ENCODE data around the gene ITPR1.

The ITPR1 gene

DNA sequence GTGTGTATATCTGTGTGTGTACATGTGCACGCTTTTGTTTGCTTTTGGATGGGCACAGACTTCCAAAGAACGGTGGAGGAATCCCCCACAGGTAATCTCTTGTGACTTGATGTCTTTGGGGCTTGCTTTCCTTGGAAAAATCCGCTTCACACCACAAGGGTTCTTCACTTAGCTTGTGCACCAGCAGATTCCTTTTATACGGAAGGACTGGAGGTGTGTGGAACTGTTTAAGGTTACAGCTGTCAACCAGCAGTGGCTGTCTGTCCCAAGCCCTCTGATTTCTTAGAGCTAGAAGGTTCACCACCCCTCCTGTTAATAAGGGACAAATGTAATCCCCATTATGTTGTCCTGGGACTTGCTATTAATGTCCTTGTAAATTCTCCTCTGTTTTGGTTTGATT lies 193.5 kb downstream of the ITPR1 start:
- no peak for DNase-seq (ENCODE audit: low read depth)

DNA sequence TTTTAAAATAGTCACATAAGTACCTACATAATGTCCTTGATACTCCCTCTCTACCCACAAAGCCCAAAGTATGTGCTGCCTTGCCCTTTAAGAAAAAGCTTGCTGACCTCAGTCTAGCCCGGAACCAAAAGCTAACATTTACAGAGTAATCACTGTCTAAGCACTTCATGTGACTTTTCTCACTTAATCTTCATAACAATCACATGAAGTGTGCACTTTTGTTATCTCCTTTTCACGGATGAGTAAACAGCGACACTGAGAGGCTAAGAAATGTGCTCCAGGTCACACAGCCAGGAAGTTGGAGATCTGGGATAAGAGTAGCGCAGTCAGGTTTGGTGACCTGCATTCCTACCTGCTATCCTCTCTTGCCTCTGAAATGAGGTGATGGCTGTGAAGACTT lies 194.0 kb downstream of the ITPR1 start:
- no peak for DNase-seq (ENCODE audit: low read depth)

DNA sequence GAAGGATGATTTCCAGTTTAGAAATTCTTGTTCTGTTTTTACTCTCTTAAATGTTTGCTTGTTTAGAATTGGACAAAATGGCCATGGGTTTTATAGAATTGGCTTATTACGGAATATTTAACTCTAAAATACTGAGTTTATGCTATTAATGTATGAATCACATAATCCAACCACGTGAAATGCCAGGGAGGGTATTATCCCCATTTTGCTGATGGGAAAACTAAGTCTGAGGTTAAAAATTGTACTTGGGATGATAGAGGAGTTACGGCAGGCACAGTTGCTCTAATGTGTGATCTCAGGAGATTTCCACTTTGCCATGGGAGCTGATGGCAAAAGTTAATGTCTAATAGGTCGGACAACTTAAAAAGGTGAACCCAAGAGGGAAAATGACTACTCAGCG lies 194.4 kb downstream of the ITPR1 start:
- no peak for DNase-seq (ENCODE audit: low read depth)

DNA sequence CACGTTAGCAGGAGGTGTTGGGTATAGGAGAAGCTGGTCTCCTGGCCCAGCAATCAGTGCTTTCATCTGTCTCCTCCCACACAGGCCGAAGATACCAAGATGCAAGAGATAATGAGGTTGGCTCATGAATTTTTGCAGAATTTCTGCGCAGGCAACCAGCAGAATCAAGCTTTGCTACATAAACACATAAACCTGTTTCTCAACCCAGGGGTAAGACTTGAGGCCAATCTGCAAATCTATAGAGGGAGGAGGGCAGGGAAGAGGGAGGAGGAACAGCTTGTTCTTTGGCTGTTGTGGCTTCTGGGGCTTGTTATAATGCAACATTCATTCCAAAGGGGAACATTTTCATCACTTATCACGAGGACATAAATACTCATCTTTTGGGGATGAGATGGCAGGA lies 195.3 kb downstream of the ITPR1 start:
- no peak for DNase-seq (ENCODE audit: low read depth)

DNA sequence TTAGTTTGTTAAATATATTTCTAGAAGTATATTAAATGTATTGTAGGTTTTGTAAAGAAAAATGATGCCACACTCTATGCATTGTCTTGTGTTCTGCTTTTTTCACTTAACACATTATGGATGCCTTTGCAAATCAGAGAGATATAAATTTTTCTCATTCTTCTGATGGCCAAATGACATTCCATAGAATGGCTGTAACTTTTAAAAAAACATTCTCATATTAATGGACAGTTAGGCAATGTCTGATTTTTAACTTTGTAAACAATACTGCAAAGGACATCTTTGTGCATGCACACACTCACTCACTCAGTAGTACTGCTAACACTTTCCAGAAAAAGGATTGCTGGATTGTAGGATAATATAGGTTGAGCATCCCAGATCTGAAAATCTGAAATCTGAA lies 195.9 kb downstream of the ITPR1 start:
- no peak for DNase-seq (ENCODE audit: low read depth)

DNA sequence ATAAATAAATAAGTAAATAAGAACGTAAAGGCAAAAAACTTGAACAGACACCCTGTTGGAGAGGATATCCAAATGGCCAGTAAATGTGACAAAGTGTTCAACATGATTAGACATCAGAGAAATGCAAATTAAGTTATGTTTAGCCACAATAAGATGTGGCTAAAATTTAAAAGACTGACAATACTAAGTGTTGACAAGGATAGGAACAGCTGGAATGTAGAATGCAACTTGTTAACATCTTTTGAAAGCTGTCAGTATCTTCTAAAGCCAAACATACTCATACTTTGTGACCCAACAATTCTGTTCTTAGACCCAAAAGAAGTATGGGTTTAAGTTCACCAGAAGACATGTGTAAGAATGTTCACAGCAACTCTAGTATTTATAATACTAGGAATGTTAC lies 197.1 kb downstream of the ITPR1 start:
- no peak for DNase-seq (ENCODE audit: low read depth)

DNA sequence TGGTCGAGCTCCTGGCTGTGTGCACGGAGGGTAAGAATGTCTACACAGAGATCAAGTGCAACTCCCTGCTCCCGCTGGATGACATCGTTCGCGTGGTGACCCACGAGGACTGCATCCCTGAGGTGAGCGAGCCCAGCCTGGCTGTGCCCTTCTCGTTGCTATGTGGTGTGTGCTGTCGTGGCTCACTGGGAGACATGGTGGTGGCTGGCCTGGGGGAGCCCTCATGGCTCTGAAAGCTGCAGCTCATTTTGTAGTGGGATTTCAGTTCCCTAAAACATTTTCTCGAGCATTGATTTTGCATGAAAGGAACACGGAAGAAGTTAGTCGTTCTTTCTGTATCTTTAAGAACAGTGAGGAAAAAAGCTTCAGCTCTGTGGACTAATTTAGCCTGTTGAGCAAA lies 200.5 kb downstream of the ITPR1 start:
- no peak for DNase-seq (ENCODE audit: low read depth)

DNA sequence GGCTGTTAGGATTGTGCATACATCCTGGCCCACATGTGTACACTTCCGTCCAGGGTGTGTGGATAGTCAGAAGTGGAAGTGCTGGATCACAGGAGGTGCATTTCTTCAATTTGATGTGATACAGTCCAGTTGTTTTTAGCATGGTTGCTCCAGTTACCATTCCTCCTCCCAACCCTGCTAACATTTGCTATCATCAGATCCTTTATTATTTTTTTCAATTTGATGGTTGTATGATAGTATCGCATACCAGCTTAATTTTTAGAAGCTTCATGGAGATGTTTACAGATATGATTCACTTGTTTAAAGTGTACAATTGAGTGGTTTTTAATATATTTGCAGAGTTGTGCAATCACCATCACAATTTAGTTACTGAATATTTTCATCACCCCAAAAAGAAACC lies 202.7 kb downstream of the ITPR1 start:
- no peak for DNase-seq (ENCODE audit: low read depth)

DNA sequence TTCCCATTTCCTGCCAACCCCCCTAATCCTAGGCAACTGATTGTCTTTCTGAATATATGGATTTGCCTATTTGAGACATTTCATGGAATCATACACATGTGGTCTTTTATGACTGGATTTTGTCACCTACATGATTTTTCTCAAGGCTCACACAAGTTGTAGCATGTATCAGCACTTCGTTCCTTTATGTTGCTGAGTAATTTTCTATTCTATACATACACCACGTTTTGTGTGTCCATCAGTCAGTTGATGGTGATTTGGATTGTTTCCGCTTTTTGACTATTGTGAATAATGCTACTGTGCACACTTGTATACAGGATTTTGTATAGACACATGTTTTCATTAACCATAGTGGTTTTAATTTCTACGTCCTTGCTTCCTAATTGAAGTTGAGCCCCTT lies 203.1 kb downstream of the ITPR1 start:
- DNase-seq (ENCODE audit: low read depth) = no peak

DNA sequence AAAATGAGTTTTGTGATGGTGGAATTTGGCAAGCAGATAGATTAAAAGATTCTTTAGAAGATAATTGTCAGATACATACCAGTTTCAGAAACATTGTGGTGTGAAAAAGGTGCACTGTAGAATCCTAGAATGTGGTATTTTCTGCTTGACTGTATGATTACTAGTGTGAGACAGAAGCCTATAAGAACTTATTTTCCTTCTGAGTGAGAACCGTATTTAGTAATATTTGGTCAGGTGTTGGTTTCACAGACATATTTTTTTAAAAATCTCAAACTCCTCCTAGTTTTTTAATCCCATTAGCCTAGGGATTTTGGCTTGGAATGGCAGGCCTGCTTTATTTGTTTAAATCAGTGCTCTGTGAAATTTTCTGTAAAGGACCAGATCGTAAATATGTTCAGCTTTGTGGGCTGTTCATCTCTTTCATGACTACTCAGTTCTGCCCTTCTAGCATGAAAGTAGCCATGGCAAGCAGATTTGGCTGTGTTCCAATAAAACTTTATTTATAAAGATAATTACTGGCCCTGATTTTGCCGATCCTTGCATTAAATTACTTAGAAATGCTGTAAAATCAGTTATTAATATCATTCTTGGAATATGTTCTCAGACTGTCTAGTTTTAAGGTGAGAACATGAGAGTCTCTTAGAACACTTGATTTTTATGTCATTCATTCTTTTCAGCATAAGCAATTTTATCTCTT lies 205.1 kb downstream of the ITPR1 start:
- no peak for DNase-seq (ENCODE audit: low read depth)

DNA sequence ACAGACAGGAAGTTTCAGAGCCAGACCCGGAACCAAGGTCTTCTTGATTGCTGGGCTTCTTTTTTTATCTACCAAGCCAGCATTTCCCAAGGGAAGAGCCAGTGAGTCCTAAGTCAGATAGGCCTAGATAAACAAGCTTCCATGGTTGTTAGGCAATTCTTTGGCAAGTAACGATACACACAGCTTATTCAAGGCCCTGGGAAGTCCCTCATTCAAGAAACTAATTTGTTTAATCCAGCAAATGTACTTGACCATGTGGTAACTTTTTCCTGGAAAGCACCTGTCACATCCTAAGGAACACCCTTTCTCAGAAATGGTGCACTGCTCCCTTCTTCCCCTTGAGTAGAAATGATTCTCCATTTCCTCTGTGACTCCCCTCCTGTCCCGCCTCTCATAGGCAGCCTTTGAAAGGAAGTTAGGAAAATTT lies 209.9 kb downstream of the ITPR1 start:
- DNase-seq (ENCODE audit: low read depth) = no peak

DNA sequence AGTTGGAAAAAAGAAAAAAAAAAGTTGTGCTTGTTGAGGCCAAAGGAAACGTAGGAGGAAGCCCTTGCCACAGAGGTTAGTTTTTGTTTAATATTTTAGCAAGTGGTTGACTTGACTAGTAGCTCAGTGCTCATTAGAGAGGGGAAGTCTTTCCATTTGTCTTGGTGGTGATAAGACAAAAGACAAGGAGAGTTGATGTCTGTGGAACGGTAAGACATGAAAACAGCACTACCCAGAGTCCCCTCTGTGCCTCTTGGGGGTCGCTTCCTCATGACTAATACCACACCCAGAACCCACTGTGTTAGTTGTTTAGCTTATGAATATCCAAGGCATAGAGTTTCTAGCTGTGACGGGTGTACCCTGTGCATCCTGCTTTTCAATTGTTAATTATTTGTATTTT lies 211.4 kb downstream of the ITPR1 start:
- DNase-seq (ENCODE audit: low read depth) = no peak

DNA sequence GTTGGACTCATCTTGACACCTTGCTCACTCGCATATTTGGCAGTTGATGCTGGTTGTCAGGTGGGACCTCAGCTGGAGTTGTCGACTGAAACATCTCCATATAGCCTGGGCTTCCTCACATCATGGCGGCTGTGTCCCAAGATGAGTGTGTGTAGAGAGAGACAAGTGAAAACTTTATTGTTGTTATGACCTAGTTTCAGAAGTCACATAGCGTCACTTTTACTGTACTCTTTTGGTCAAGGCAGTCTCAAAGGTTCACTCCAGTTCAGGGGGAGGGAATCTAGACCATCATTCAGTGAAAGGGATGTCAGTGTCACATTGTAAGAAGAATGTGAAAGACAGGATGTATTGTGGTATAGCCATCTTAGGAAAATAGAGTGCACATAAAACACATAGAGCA lies 214.2 kb downstream of the ITPR1 start:
- no peak for DNase-seq (ENCODE audit: low read depth)

DNA sequence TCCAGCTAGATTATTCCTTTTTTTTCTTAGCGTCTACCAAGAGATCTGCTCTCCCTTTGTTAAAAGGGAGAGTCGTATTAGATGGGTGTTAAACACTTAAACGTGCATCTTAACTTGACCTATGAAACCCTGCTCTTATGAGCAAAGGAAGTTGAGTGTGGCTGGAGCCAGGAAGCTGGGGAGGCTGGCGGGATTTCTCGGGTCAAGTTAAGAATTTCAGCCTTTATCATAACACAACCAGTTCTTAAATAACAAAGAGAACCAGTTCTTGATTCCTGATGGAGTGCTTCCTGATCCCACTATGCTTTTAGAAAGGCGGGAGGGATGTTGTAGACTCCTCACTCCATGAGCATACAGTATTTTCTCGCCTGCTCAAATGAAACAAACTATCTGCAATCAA lies 215.1 kb downstream of the ITPR1 start:
- DNase-seq (ENCODE audit: low read depth) = no peak

DNA sequence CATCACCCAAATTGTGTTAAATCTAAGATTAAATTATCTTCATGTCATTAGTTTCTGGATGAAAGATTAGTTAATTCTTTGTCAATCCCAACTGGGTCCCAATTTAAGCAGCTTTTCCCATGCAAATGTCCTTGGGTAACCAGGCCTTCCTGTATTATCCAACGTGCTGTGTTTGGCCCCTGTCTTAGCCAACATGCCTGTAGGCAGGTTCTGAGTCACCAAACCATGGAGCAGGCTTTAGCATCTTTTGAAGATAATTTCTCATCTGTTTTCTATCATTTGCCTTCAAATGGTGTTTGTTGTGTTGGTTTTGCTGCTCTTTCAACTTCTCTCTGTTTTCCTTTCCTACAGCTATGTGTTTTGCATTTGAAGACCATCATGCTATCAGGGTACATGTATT lies 216.2 kb downstream of the ITPR1 start:
- DNase-seq (ENCODE audit: low read depth) = no peak

DNA sequence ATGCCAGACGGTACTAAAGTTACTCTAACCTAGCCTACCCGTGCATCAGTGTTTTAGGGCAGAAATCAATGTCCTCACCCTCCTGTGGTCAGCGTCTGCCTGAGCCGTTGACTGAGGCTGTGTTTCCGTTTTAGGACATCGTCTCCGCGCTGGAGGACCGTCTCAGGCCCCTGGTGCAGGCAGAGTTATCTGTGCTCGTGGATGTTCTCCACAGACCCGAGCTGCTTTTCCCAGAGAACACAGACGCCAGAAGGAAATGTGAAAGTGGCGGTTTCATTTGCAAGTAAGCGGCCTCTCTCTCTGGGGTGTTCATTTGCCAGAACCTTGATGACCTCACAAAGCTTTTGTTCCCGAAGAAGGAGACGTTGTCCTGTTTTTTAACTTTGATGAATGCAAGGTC lies 217.0 kb downstream of the ITPR1 start:
- DNase-seq (ENCODE audit: low read depth) = no peak

DNA sequence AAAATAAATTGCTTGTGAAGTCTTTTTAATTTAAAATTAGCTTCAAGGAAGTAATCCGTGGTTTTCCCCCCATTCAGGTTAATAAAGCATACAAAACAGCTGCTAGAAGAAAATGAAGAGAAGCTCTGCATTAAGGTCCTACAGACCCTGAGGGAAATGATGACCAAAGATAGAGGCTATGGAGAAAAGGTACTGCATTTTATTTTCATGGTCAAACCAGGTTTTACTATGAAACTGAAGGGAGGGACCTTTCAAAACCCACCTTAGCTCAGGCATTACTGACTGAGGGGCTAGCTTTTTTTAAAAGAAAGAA lies 218.5 kb downstream of the ITPR1 start:
- DNase-seq (ENCODE audit: low read depth) = no peak

DNA sequence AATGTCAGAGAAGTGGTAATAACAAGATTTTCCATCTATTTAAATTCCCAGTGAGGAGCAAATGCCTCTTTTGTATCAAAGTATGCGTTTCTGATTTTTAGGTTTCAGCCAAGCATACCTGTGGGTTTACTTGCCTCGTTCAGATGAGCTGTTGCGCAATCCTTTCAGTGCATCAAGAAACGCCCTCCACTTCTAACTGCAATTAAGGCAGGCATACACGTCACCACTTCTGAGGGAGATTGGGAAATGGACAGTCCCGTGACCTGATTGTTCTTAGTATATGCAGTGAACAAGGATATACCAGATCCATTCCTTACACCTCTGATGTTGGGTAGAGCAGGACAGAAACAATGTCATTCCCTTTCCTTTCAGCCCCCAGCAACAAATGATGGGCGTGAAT lies 219.0 kb downstream of the ITPR1 start:
- no peak for DNase-seq (ENCODE audit: low read depth)

DNA sequence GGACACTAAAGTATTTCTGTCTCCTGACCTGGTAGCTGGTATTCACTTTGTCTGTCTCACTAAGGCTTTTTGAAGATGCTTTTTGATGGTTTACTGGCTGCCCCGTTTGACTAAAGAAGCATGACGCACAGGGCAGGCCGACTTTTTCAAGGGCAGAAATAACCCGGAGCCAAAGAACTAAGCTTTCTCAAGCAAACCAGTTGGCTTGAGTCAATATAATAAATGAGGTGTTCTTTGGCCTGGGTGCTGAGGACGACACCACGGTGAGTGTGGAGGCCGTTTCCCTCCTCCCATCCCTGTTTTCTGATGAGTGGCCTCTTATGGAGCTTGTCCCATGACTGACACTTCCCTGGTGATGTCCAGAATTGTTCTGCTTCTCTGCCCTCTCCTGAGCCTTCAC lies 220.9 kb downstream of the ITPR1 start:
- no peak for DNase-seq (ENCODE audit: low read depth)

DNA sequence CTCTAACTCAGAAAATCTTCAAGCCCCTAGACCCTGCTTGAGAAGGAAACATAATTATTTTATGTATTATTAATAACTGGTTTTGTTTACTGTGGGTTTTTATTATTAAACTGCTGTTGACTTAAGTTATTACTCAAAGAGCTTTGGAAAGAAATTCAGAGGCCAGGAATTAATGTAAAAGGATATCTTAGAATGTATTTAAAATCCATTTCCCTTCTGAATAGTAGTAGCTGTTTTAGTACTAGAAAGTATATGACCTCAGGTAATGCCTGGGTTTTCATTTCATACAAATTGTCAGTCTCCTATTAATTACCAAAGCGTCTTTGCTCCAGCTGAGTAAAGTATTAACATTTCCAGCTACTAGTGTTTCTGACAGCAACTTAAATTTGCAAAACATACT lies 223.1 kb downstream of the ITPR1 start:
- DNase-seq (ENCODE audit: low read depth) = no peak

DNA sequence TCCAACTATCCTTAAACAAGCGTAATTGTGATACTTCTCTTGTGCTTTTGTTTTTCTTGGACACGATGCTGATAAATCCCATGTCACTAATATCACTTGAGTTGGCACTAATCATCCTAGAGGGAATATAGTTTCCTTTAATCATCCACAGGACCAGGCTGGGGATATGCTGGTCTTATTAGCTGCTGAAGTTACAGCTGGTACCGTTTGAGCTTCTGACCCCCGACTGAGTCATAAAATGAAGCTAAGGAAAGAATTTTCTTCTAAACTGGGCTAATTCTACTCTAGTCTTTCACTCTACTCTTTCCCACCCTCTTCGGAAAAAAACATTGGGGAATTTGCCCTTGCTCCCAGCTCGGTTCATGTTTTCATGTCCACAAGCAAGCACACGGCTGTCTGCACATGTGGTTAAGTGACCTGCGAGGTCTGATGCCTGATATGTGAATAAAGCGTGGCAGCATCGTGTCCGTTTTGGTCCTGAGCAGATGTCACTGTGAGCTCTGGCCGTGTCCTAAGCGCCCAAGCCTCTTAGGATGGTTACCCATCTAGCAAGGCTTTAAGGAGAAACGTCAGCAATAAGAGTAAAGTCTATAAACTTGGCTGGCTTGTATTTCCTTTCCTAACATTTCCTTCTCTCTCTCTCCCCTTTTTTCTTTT lies 223.7 kb downstream of the ITPR1 start:
- no peak for DNase-seq (ENCODE audit: low read depth)

DNA sequence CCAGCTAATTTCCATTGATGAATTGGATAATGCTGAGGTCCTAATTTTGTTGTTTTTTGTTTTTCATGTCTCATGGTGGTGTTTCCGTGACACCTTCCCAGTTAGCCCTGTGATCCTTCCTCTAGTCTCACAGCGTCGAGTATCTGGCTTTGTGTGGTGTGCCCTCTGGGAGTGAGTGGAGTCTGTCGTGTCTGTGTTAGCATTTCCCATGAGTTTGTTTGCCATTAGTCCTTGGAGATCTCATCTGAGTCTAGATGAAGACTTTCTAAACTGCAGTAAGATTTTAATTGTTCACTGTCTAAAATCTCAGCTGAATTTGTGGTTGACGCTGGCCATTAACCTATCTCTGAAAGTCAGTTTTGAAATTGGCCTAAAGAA lies 224.2 kb downstream of the ITPR1 start:
- no peak for DNase-seq (ENCODE audit: low read depth)

DNA sequence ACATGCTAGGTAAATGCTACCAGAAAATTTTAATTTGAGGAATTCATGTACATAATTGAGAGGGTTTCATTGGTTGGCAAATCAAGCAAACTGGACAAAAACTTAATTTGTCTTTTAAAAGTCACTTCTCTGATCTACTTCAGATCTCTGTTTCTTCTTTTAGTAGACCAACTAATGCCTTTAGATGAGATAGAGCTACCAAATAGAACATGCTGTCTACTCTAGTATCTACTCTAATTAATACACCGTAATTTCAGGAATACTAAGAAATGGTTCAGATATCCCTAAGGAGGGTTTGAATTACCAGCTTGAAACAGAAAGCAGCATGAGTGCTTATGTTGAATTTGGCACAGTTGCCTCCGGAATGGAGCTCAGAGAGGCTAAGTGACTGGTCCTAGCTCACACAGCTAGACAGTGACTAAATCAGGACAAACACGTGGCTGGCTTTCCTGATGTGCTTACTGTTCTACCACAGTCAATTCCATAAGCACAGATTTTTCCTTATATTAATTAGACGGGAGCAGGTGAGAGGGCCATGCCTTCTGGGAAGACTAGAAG lies 225.1 kb downstream of the ITPR1 start:
- no peak for DNase-seq (ENCODE audit: low read depth)

DNA sequence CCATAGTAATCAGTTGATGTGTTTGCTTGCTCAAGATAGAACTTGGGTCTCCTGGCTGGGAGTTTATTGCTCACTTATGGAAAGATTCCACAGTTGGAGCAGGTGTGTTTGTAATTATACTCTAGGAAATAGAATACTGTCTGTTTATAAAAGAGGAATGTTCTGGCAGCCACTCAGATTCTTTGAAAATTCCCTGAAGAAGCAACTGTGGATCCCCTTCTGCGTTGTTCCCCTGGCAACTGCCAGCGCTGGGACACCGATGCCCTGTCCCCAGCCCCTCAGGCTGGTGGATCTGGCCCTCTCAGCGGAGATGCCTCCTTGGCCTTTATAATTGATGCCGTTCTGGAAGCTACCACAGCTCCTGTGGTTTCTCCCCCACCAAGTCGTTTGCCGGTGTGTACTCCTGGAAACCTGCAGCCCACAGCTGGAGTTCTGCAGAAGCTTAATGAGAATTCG lies 225.9 kb downstream of the ITPR1 start:
- no peak for DNase-seq (ENCODE audit: low read depth)
